Measurements from ENCODE around the gene ROCK2. TPM values are rescaled to one million over a fixed set of nuclear protein-coding genes. Genes with fewer than 3 reads are reported as not detected.

The ROCK2 gene
- 10 to 100 TPM; 42.0 to 85.4 (median 70.7) TPM for total RNA-seq

- ATAC-seq (peak; percentile 70 to 76), DNase-seq (peak; percentile 77 to 85)
- Histone ChIP-seq H3K27ac (peak within 1 kb of the TSS; percentile 97 to 99 (median 98)), H3K9me3 (no peaks in the 10 kb centered on the region), H3K4me1 (peaks cover 40% of the 10 kb centered on the region in 2 donors), H3K4me3 (peak within 1 kb of the TSS; percentile 89 to 93 (median 90)), H3K36me3 (no peaks in the 10 kb centered on the region), H3K27me3 (no peaks in the 10 kb centered on the region)
- TF ChIP-seq CTCF (IDR thresholded peaks at IDR 0.05 in 4 of 5, conservative IDR thresholded peaks at IDR 0.05 in 1 of 5) = peak in 1 of 5 experiments; percentile 6
- TF ChIP-seq POLR2A (IDR thresholded peaks at IDR 0.05) = peak; percentile 91 to 94
- in situ Hi-C loops (cut with MboI; ENCODE audit: low sequenced_read_pairs in 4 of 4) (loop anchor here in 1 of 4 donors (10.0 kb wide), 1 partner anchor 60 kb away; no protein-coding TSS in a partner anchor), intact Hi-C loops (cut with DNase I; ENCODE audit: low total_unique reads) (loop anchor here (1.0 to 5.0 kb wide), 4 partner anchors 26 to 189 kb away; partner anchors contain the start of gene SLC66A3)
Observed at GRCh38 chr2:11344342-11344955, at the start of gene ROCK2. Gene ROCK2 (minus strand): TSS chr2:11344636. CDS start chr2:11344136, 500 bp downstream.

- H3K4me3 ChIP-seq = no peak overlapping the region
- no peaks in the 10 kb centered on the region for H3K9me3 ChIP-seq
- in situ Hi-C loops (cut with MboI; ENCODE audit: low sequenced_read_pairs in 4 of 4) = no loop called here
- ATAC-seq (no peak), DNase-seq (no peak)
- intact Hi-C loops (cut with DNase I; ENCODE audit: low total_unique reads) = no loop called here
- H3K27ac ChIP-seq = peak overlapping the region in 3 of 4 donors; percentile 36 to 56 (median 49)
- no peaks in the 10 kb centered on the region for H3K36me3 ChIP-seq
- TF ChIP-seq POLR2A (IDR thresholded peaks at IDR 0.05) (no peak), CTCF (IDR thresholded peaks at IDR 0.05 in 4 of 5, conservative IDR thresholded peaks at IDR 0.05 in 1 of 5) (no peak)
- H3K4me1 ChIP-seq = peaks cover 19% of the 10 kb centered on the region in 2 donors
- no peaks in the 10 kb centered on the region for H3K27me3 ChIP-seq
Observed at GRCh38 chr2:11393711-11394236, 49.3 kb upstream of the ROCK2 start.

GRCh38 chr2:11391942-11392266 lies 47.5 kb upstream of the ROCK2 start:
- no peak for TF ChIP-seq POLR2A (IDR thresholded peaks at IDR 0.05)
- TF ChIP-seq CTCF (IDR thresholded peaks at IDR 0.05 in 4 of 5, conservative IDR thresholded peaks at IDR 0.05 in 1 of 5) = no peak
- Histone ChIP-seq H3K4me3 (no peak overlapping the region), H3K4me1 (peaks cover 13 to 14% of the 10 kb centered on the region in 2 donors), H3K27me3 (no peaks in the 10 kb centered on the region), H3K9me3 (no peaks in the 10 kb centered on the region), H3K36me3 (no peaks in the 10 kb centered on the region), H3K27ac (peak overlapping the region in 2 of 4 donors; percentile 27 to 40)
- DNase-seq = no peak
- no peak for ATAC-seq
- intact Hi-C loops (cut with DNase I; ENCODE audit: low total_unique reads) = no loop called here
- in situ Hi-C loops (cut with MboI; ENCODE audit: low sequenced_read_pairs in 4 of 4) = no loop called here

- Histone ChIP-seq H3K4me1 (peaks cover 20 to 23% of the 10 kb centered on the region in 2 donors), H3K27me3 (no peaks in the 10 kb centered on the region), H3K27ac (no peak overlapping the region), H3K36me3 (no peaks in the 10 kb centered on the region), H3K4me3 (no peak overlapping the region), H3K9me3 (no peaks in the 10 kb centered on the region)
- intact Hi-C loops (cut with DNase I; ENCODE audit: low total_unique reads) = no loop called here
- no peak for TF ChIP-seq POLR2A (IDR thresholded peaks at IDR 0.05)
- TF ChIP-seq CTCF (IDR thresholded peaks at IDR 0.05 in 4 of 5, conservative IDR thresholded peaks at IDR 0.05 in 1 of 5) = no peak
- no peak for DNase-seq
- in situ Hi-C loops (cut with MboI; ENCODE audit: low sequenced_read_pairs in 4 of 4) = no loop called here
- no peak for ATAC-seq
Observed at GRCh38 chr2:11390399-11390658, 45.9 kb upstream of the ROCK2 start.
